Endothelial cell (in vitro differentiated cells): ENCODE results near the gene SYT15. TPM values are rescaled to one million over a fixed set of nuclear protein-coding genes. Genes with fewer than 3 reads are reported as not detected.
A peak's percentile ranks its signal among the peaks of the same experiment; 100 is the strongest.

Experiments
- DNase-seq: peaks from one replicate; pipeline ENCODE4 v3.0.0; 2021; ENCODE audit warnings: low spot score
- H3K27ac Mint-ChIP-seq: one replicate; pipeline ENCODE4 v1.8.0; 2021; ENCODE audit warnings: mixed read lengths, inconsistent platforms; ENCODE audit not compliant: unreplicated experiment
- H3K27me3 Mint-ChIP-seq: one replicate; pipeline ENCODE4 v1.8.0; 2021; ENCODE audit warnings: mild to moderate bottlenecking, moderate library complexity, mixed read lengths, inconsistent platforms; ENCODE audit not compliant: unreplicated experiment
- H3K36me3 Mint-ChIP-seq: one replicate; pipeline ENCODE4 v1.8.0; 2021; ENCODE audit warnings: mild to moderate bottlenecking, low read depth, mixed read lengths, inconsistent platforms; ENCODE audit not compliant: unreplicated experiment
- H3K4me1 Mint-ChIP-seq: one replicate; pipeline ENCODE4 v1.8.0; 2021; ENCODE audit warnings: mild to moderate bottlenecking, mixed read lengths, inconsistent platforms; ENCODE audit not compliant: unreplicated experiment
- H3K4me3 Mint-ChIP-seq: one replicate; pipeline ENCODE4 v1.8.0; 2021; ENCODE audit warnings: mild to moderate bottlenecking, mixed read lengths, inconsistent platforms; ENCODE audit not compliant: unreplicated experiment
- H3K9me3 Mint-ChIP-seq: one replicate; pipeline ENCODE4 v1.8.0; 2021; ENCODE audit warnings: mixed read lengths, inconsistent platforms; ENCODE audit not compliant: unreplicated experiment
- CTCF ChIP-seq: fragments of 200-600 bp; sonication (generic); IDR thresholded peaks from one replicate; pipeline ENCODE4 v1.5.0; 2021; ENCODE audit warnings: antibody characterized with exemption; ENCODE audit not compliant: unreplicated experiment
- total RNA-seq: library from RNA; stranded (reverse); fragmentation: NEBNext Ultra II Directional; extraction: Animal tissue kit (Norgen Biotek cat#: 25700); gene quantifications from one replicate; pipeline ENCODE4 v1.2.1, GENCODE V29; 2021; ENCODE audit not compliant: unreplicated experiment

The SYT15 gene
- total RNA-seq, 1 donor from 2014 or later: 0.77 TPM

DNA sequence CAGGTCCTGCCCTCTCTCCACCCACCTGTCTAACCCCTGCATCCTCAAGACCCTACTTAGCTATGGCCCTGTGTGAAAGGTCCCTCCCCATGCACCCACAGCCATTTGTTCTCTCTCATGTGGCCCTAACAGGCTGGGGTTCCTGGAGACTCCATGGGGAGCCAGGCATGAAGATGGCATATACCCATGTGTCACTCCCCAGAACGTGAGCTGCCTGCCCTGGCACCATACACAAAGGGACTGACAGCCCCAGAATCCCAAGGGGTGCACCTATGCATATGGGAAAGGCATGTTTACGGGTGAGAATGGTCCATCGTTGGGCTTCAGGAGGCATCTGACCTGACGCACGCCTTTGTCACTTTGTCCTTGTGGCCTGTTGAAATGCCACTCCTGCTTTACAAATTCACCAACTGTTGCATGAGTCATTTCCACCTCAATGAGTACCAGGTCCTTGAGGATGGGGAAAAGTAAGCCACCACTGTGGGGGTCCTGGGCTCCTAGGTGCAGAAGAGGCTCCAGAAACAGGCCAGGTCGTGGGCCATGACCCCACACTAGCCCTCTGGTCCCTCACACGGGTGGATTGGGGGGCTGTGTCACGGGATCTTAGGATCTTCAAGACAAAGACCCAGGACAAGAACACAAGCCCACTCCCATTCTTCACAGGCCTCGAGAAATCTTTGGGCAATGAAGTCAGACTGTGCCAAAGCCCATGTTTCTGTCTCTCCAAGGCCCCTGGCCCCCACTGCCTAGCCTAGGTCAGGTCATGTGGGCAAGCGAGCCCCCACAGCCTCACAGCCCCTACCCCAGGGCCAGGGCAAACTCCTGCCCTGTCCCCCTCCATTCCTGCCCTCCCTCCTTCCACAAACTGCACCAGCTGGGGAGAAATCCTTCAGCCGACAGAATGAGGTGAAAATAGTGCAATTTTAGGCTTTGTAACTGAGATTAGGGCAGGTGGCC is 31.1 kb upstream of the SYT15 start:
- no peaks in the 10 kb centered on the region for H3K36me3 Mint-ChIP-seq
- TF ChIP-seq CTCF: no peak
- H3K4me1 Mint-ChIP-seq: no peaks in the 10 kb centered on the region
- no peak overlapping the region for H3K4me3 Mint-ChIP-seq
- H3K9me3 Mint-ChIP-seq: no peaks in the 10 kb centered on the region
- H3K27ac Mint-ChIP-seq: no peak overlapping the region
- DNase-seq: peak; percentile 2
- peaks cover 9% of the 10 kb centered on the region for H3K27me3 Mint-ChIP-seq

- Mint-ChIP-seq H3K27me3 (peaks cover 6% of the 10 kb centered on the region), H3K36me3 (no peaks in the 10 kb centered on the region), H3K27ac (no peak overlapping the region), H3K4me1 (no peaks in the 10 kb centered on the region), H3K9me3 (no peaks in the 10 kb centered on the region), H3K4me3 (no peak overlapping the region)
- no peak for DNase-seq
- no peak for TF ChIP-seq CTCF
Observed at GRCh38 chr10:46548498-46549090, 30.3 kb upstream of the SYT15 start.

- TF ChIP-seq CTCF: no peak
- Mint-ChIP-seq H3K36me3 (no peaks in the 10 kb centered on the region), H3K27me3 (peaks cover 6% of the 10 kb centered on the region), H3K4me1 (no peaks in the 10 kb centered on the region), H3K27ac (no peak overlapping the region), H3K9me3 (no peaks in the 10 kb centered on the region), H3K4me3 (no peak overlapping the region)
- DNase-seq: no peak
Observed at GRCh38 chr10:46549171-46550075, 29.5 kb upstream of the SYT15 start.

DNA sequence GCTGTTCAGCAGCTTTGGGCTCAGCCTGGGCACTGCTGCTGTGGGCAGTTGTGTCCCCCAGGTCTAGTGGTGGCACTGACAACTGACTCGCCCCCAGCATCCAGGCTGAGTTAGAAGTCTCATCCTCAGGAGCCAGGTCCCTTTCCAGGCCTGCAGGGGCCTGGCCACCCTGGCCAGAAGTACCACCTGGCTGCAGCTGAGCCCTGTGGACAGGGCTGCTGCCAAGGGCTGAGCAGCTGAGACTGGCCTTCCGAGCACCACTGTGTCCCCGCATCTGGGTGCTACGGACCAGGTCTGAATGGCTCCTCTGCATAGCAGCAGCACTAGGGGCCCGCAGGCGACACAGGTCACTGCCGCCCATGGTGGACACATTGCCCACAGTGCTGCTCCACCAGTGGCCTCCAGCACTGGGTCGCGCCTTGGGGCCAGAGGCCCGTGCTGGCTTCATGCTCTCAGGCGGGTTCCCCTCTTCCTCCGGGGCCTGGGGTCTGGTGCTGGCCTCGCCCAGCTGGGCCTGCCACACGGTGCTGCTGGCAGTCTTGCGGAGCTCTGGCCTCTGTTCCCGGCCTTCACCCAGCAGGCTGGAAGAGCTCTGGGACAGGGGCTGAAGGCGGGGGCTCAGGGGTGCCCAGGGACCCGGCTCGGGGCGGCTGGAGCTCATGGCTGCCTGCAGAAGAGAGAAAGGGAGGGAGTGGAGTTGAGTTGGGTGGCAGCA is 28.7 kb upstream of the SYT15 start:
- no peak overlapping the region for H3K27ac Mint-ChIP-seq
- peaks cover 4% of the 10 kb centered on the region for H3K27me3 Mint-ChIP-seq
- DNase-seq: peak; percentile 5
- no peak for TF ChIP-seq CTCF
- no peaks in the 10 kb centered on the region for H3K4me1 Mint-ChIP-seq
- H3K36me3 Mint-ChIP-seq: no peaks in the 10 kb centered on the region
- H3K4me3 Mint-ChIP-seq: no peak overlapping the region
- H3K9me3 Mint-ChIP-seq: no peaks in the 10 kb centered on the region
